Activated CD4-positive, alpha-beta memory T cell treated with anti-CD3 and anti-CD28 coated beads for 36 hours (primary cell): ENCODE results near the gene CAP1. TPM values are rescaled to one million over a fixed set of nuclear protein-coding genes. Genes with fewer than 3 reads are reported as not detected.
"Not testable (repeated sequence)": the region's sequence is repeated elsewhere in the genome, so short reads cannot be mapped to it uniquely, and the experiment has no call there.

ENCODE experiments used
- CTCF ChIA-PET: fragments of 350-600 bp; sonication (Branson Sonifier 250); formaldehyde crosslinking; loops from one replicate; lab custom pipeline; 2021; ENCODE audit warnings: antibody characterized with exemption, inconsistent platforms; lab: Charles Lee
- POLR2A ChIA-PET: fragments of 350-600 bp; sonication (Branson Sonifier 250); formaldehyde crosslinking; loops from one replicate; lab custom pipeline; 2021; ENCODE audit warnings: antibody characterized with exemption; lab: Charles Lee
- DNase-seq: peaks from one replicate; pipeline ENCODE4 v3.0.0-alpha.2; 2020
- H3K27ac Mint-ChIP-seq: one replicate; pipeline ENCODE4 v1.8.0; 2021; ENCODE audit warnings: mixed read lengths
- H3K27me3 Mint-ChIP-seq: one replicate; pipeline ENCODE4 v1.8.0; 2021; ENCODE audit warnings: mixed read lengths
- H3K36me3 Mint-ChIP-seq: one replicate; pipeline ENCODE4 v1.8.0; 2021; ENCODE audit warnings: mixed read lengths
- H3K4me1 Mint-ChIP-seq: one replicate; pipeline ENCODE4 v1.8.0; 2021; ENCODE audit warnings: low read depth, mixed read lengths
- H3K4me3 Mint-ChIP-seq: one replicate; pipeline ENCODE4 v1.8.0; 2021; ENCODE audit warnings: mild to moderate bottlenecking, mixed read lengths
- H3K9me3 Mint-ChIP-seq: one replicate; pipeline ENCODE4 v1.8.0; 2021; ENCODE audit warnings: mixed read lengths
- intact Hi-C: fragments of 100-400 bp; cut with micrococcal nuclease; formaldehyde crosslinking; loops from one replicate; pipeline ENCODE4 v1.15.1; 2023
- total RNA-seq, 2 experiments: library from RNA; stranded (reverse); gene quantifications; one replicate each; pipeline ENCODE4 v1.2.3, GENCODE V29; 2021

The CAP1 gene
- total RNA-seq, 2 experiments from 2014 or later, result 616 to 633 TPM

- Mint-ChIP-seq H3K9me3 (no peaks in the 10 kb centered on the region), H3K27ac (peak overlapping the region; percentile 68), H3K36me3 (peaks cover 5% of the 10 kb centered on the region), H3K4me3 (no peak overlapping the region), H3K4me1 (peaks cover 38% of the 10 kb centered on the region), H3K27me3 (no peaks in the 10 kb centered on the region)
- no peak for DNase-seq
- ChIA-PET POLR2A (no interaction called here), CTCF (interaction anchor here (0.8 to 6.4 kb wide), 8 partner anchors 9 to 218 kb away, joined by 3 to 79 read pairs (median 4); no protein-coding TSS in a partner anchor)
- intact Hi-C loops, result no loop called here
Measured at GRCh38 chr1:40034869-40035268, 5.7 kb upstream of the CAP1 start.

GRCh38 chr1:40036574-40036973 lies 4.0 kb upstream of the CAP1 start:
- Mint-ChIP-seq H3K4me1 (peaks cover 38% of the 10 kb centered on the region), H3K27ac (no peak overlapping the region), H3K9me3 (no peaks in the 10 kb centered on the region), H3K36me3 (peaks cover 10% of the 10 kb centered on the region), H3K4me3 (no peak overlapping the region), H3K27me3 (no peaks in the 10 kb centered on the region)
- CTCF ChIA-PET, result interaction anchor here (1.2 kb wide), 1 partner anchor 13 kb away, joined by 3 read pairs; no protein-coding TSS in a partner anchor
- intact Hi-C loops, result no loop called here
- DNase-seq, result no peak
- POLR2A ChIA-PET, result no interaction called here

GRCh38 chr1:40037254-40037653 lies 3.3 kb upstream of the CAP1 start:
- peaks cover 15% of the 10 kb centered on the region for H3K36me3 Mint-ChIP-seq
- H3K27ac Mint-ChIP-seq, H3K9me3 Mint-ChIP-seq, DNase-seq, POLR2A ChIA-PET, H3K27me3 Mint-ChIP-seq, intact Hi-C loops, H3K4me3 Mint-ChIP-seq: not testable (repeated sequence)
- peaks cover 41% of the 10 kb centered on the region for H3K4me1 Mint-ChIP-seq
- CTCF ChIA-PET, result interaction anchor here (1.1 to 1.3 kb wide), 3 partner anchors 12 to 107 kb away, joined by 3 to 4 read pairs (median 3); no protein-coding TSS in a partner anchor

GRCh38 chr1:40038697-40039096 lies 1.8 kb upstream of the CAP1 start:
- intact Hi-C loops, result no loop called here
- CTCF ChIA-PET, result interaction anchor here (0.6 to 1.8 kb wide), 6 partner anchors 21 to 244 kb away, joined by 3 to 9 read pairs (median 4); partner anchors contain the start of gene MYCL
- DNase-seq, result no peak
- peak overlapping the region; percentile 98 for H3K27ac Mint-ChIP-seq
- H3K9me3 Mint-ChIP-seq, result no peaks in the 10 kb centered on the region
- H3K4me3 Mint-ChIP-seq, result peak overlapping the region; percentile 58
- H3K4me1 Mint-ChIP-seq, result peaks cover 47% of the 10 kb centered on the region
- POLR2A ChIA-PET, result interaction anchor here (0.9 to 4.1 kb wide), 4 partner anchors 12 to 941 kb away, joined by 3 to 27 read pairs (median 4); partner anchors contain the start of gene CTPS1
- H3K36me3 Mint-ChIP-seq, result peaks cover 25% of the 10 kb centered on the region
- H3K27me3 Mint-ChIP-seq, result no peaks in the 10 kb centered on the region

- Mint-ChIP-seq H3K36me3 (peaks cover 31% of the 10 kb centered on the region), H3K27ac (peak overlapping the region; percentile 98), H3K4me1 (peaks cover 53% of the 10 kb centered on the region), H3K9me3 (no peaks in the 10 kb centered on the region), H3K4me3 (peak overlapping the region; percentile 92), H3K27me3 (no peaks in the 10 kb centered on the region)
- POLR2A ChIA-PET, result interaction anchor here (0.6 to 4.1 kb wide), 7 partner anchors 11 to 940 kb away, joined by 3 to 27 read pairs (median 3); partner anchors contain the start of gene CTPS1
- no peak for DNase-seq
- intact Hi-C loops, result no loop called here
- CTCF ChIA-PET, result interaction anchor here (0.6 to 1.8 kb wide), 7 partner anchors 11 to 138 kb away, joined by 3 to 9 read pairs (median 3); partner anchors contain the start of gene MYCL
Measured at GRCh38 chr1:40039245-40039756, 1.2 kb upstream of the CAP1 start.

GRCh38 chr1:40039757-40040510 lies 595 bp upstream of the CAP1 start:
- Mint-ChIP-seq H3K36me3 (peaks cover 33% of the 10 kb centered on the region), H3K9me3 (no peaks in the 10 kb centered on the region), H3K27me3 (no peaks in the 10 kb centered on the region), H3K4me3 (peak overlapping the region; percentile 92), H3K27ac (peak overlapping the region; percentile 98), H3K4me1 (peaks cover 50% of the 10 kb centered on the region)
- ChIA-PET POLR2A (interaction anchor here (0.6 to 4.1 kb wide), 14 partner anchors 11 to 940 kb away, joined by 3 to 27 read pairs (median 3); partner anchors contain the start of genes CTPS1 and ZMPSTE24), CTCF (interaction anchor here (1.0 to 1.8 kb wide), 7 partner anchors 11 to 139 kb away, joined by 3 to 9 read pairs (median 3); partner anchors contain the start of gene MYCL)
- peak; percentile 89 for DNase-seq
- intact Hi-C loops, result loop anchor here (1.0 to 5.0 kb wide), 7 partner anchors 25 to 652 kb away; partner anchors contain the start of genes MFSD2A, RLF and ZMPSTE24

- Mint-ChIP-seq H3K36me3 (peaks cover 39% of the 10 kb centered on the region), H3K9me3 (no peaks in the 10 kb centered on the region), H3K4me3 (peak overlapping the region; percentile 92), H3K27ac (peak overlapping the region; percentile 98), H3K4me1 (peaks cover 61% of the 10 kb centered on the region), H3K27me3 (no peaks in the 10 kb centered on the region)
- intact Hi-C loops, result loop anchor here (1.0 to 5.0 kb wide), 6 partner anchors 8 to 361 kb away; partner anchors contain the start of genes MFSD2A, RLF and ZMPSTE24
- ChIA-PET POLR2A (interaction anchor here (1.3 to 4.1 kb wide), 3 partner anchors 9 to 19 kb away, joined by 6 to 27 read pairs (median 8); no protein-coding TSS in a partner anchor), CTCF (interaction anchor here (1.6 kb wide), 1 partner anchor 35 kb away, joined by 6 read pairs; no protein-coding TSS in a partner anchor)
- no peak for DNase-seq
Measured at GRCh38 chr1:40041466-40041838, 923 bp downstream of the CAP1 start.

GRCh38 chr1:40042341-40042740 lies 1.8 kb downstream of the CAP1 start:
- intact Hi-C loops, result loop anchor here (5.0 kb wide), 5 partner anchors 85 to 360 kb away; partner anchors contain the start of genes MFSD2A, RLF and ZMPSTE24
- CTCF ChIA-PET, result interaction anchor here (1.1 to 1.6 kb wide), 2 partner anchors 10 to 34 kb away, joined by 3 to 6 read pairs; no protein-coding TSS in a partner anchor

GRCh38 chr1:40044110-40044509 lies 3.6 kb downstream of the CAP1 start:
- DNase-seq, result no peak
- Mint-ChIP-seq H3K36me3 (peaks cover 50% of the 10 kb centered on the region), H3K27ac (peak overlapping the region; percentile 98), H3K9me3 (no peaks in the 10 kb centered on the region), H3K4me3 (peak overlapping the region; percentile 92), H3K27me3 (no peaks in the 10 kb centered on the region), H3K4me1 (peaks cover 63% of the 10 kb centered on the region)
- ChIA-PET POLR2A (interaction anchor here (0.7 to 1.8 kb wide), 2 partner anchors 13 to 16 kb away, joined by 3 to 4 read pairs; no protein-coding TSS in a partner anchor), CTCF (no interaction called here)
- intact Hi-C loops, result loop anchor here (5.0 kb wide), 5 partner anchors 87 to 358 kb away; partner anchors contain the start of genes MFSD2A, RLF and ZMPSTE24

More at GRCh38 chr1:40042341-40042740, 1.8 kb downstream of the CAP1 start:
- no peaks in the 10 kb centered on the region for H3K9me3 Mint-ChIP-seq
- no peak for DNase-seq
- H3K4me1 Mint-ChIP-seq, result peaks cover 60% of the 10 kb centered on the region
- peaks cover 41% of the 10 kb centered on the region for H3K36me3 Mint-ChIP-seq
- H3K4me3 Mint-ChIP-seq, result peak overlapping the region; percentile 92
- peak overlapping the region; percentile 98 for H3K27ac Mint-ChIP-seq
- no peaks in the 10 kb centered on the region for H3K27me3 Mint-ChIP-seq
- POLR2A ChIA-PET, result interaction anchor here (4.1 kb wide), 1 partner anchor 8 kb away, joined by 27 read pairs; no protein-coding TSS in a partner anchor

- H3K4me1 Mint-ChIP-seq, result peaks cover 71% of the 10 kb centered on the region
- H3K9me3 Mint-ChIP-seq, result no peaks in the 10 kb centered on the region
- H3K27me3 Mint-ChIP-seq, result no peaks in the 10 kb centered on the region
- intact Hi-C loops, result no loop called here
- H3K4me3 Mint-ChIP-seq, result peak overlapping the region; percentile 44
- H3K27ac Mint-ChIP-seq, result peak overlapping the region; percentile 76
- no peak for DNase-seq
- peaks cover 46% of the 10 kb centered on the region for H3K36me3 Mint-ChIP-seq
- ChIA-PET CTCF (interaction anchor here (1.3 kb wide), 1 partner anchor 38 kb away, joined by 4 read pairs; no protein-coding TSS in a partner anchor), POLR2A (interaction anchor here (1.1 to 1.8 kb wide), 3 partner anchors 13 to 212 kb away, joined by 3 to 4 read pairs (median 4); no protein-coding TSS in a partner anchor)
Measured at GRCh38 chr1:40045182-40045581, 4.7 kb downstream of the CAP1 start.

GRCh38 chr1:40045766-40046165 lies 5.2 kb downstream of the CAP1 start:
- POLR2A ChIA-PET, result interaction anchor here (1.1 to 1.8 kb wide), 3 partner anchors 13 to 212 kb away, joined by 3 to 4 read pairs (median 4); no protein-coding TSS in a partner anchor
- Mint-ChIP-seq H3K4me1 (peaks cover 74% of the 10 kb centered on the region), H3K9me3 (no peaks in the 10 kb centered on the region), H3K4me3 (peak overlapping the region; percentile 30), H3K27me3 (no peaks in the 10 kb centered on the region), H3K36me3 (peaks cover 46% of the 10 kb centered on the region), H3K27ac (peak overlapping the region; percentile 76)
- intact Hi-C loops, result no loop called here
- no peak for DNase-seq
- CTCF ChIA-PET, result interaction anchor here (1.3 kb wide), 1 partner anchor 37 kb away, joined by 4 read pairs; no protein-coding TSS in a partner anchor
